Sigmoid colon (tissue), 7 donors: Measurements from ENCODE around the gene AMOT. TPM values are rescaled to one million over a fixed set of nuclear protein-coding genes. Genes with fewer than 3 reads are reported as not detected.

Experiments
- DNase-seq: peaks from one replicate; pipeline ENCODE4 v3.0.0-alpha.2; 2019
- H3K27ac ChIP-seq, 4 donors: fragments of 200-600 bp; sonication (generic); one replicate each; pipeline ENCODE4 v1.5.1; 2016 to 2019; ENCODE audit warnings: mild to moderate bottlenecking in 1 of 4
- H3K27me3 ChIP-seq, 3 donors: fragments of 200-600 bp; sonication (generic); one replicate each; pipeline ENCODE4 v1.5.1; 2019; ENCODE audit warnings: mild to moderate bottlenecking in 1 of 3
- H3K36me3 ChIP-seq, 4 donors: fragments of 200-600 bp; sonication (generic); one replicate each; pipeline ENCODE4 v1.5.1; 2016 to 2019
- H3K4me1 ChIP-seq, 4 donors: fragments of 200-600 bp; sonication (generic); one replicate each; pipeline ENCODE4 v1.5.1; 2017 to 2019
- H3K4me3 ChIP-seq, 4 donors: fragments of 200-600 bp; sonication (generic); one replicate each; pipeline ENCODE4 v1.5.1; 2017 to 2019; ENCODE audit warnings: mild to moderate bottlenecking in 2 of 4, moderate library complexity in 1 of 4
- H3K9me3 ChIP-seq, 4 donors: fragments of 200-600 bp in 3 of 4; sonication (generic) in 3 of 4; one replicate each; pipeline versions ENCODE4 v1.5.1 to v1.6.1; 2013 to 2019
- EP300 ChIP-seq, 4 donors: sonication (generic); formaldehyde crosslinking; IDR thresholded peaks; one replicate each; pipeline ENCODE4 v1.6.1; 2017; ENCODE audit warnings: antibody characterized with exemption in 4 of 4
- POLR2A ChIP-seq, 2 donors: fragments of 450-650 bp; IDR thresholded peaks; one replicate each; pipeline ENCODE4 v1.6.1; 2016; ENCODE audit warnings: antibody characterized with exemption in 2 of 2, mild to moderate bottlenecking in 2 of 2, moderate library complexity in 2 of 2
- POLR2AphosphoS5 ChIP-seq, 4 donors: sonication (generic); formaldehyde crosslinking; IDR thresholded peaks; one replicate each; pipeline ENCODE4 v1.6.1; 2017; ENCODE audit warnings: antibody characterized with exemption in 4 of 4
- WGBS, 2 donors: extraction: QIAGEN DNeasy Blood & Tissue Kit; methylation state at CpG; one replicate each; pipeline ENCODE4 v1.1.7; 2013; 5-methylcytosine and 5-hydroxymethylcytosine counted together
- intact Hi-C: fragments of 100-400 bp; cut with DNase I; formaldehyde crosslinking; loops from one replicate; pipeline ENCODE4 v1.15.1; 2023
- polyA plus RNA-seq, 3 donors: library from polyadenylated mRNA; stranded (reverse); fragments of 200-250 nt; gene quantifications; one replicate each; pipeline ENCODE4 v1.2.3, GENCODE V29; 2013
- total RNA-seq, 4 donors: library from RNA; depleted of rRNA; stranded (reverse); fragments of >200 nt; gene quantifications; one replicate each; pipeline ENCODE4 v1.1.0, GENCODE V29; 2016
- TF ChIP-seq, protein P1 (sequence below), 4 experiments: fragments of 450-650 bp in 3 of 4; fragments of 200-600 bp in 1 of 4; IDR thresholded peaks; one replicate each; pipeline ENCODE4 v1.5.1; 2016 to 2019; ENCODE audit warnings: antibody characterized with exemption in 4 of 4, mild to moderate bottlenecking in 3 of 4, moderate library complexity in 2 of 4
- donor health status: healthy with polysubstance abuse.
- donor health status: Bipolar disorder and iron deficiency.
- donor health status: healthy.

The AMOT gene
- total and polyA plus RNA-seq, 7 donors, result 2.1 to 31.9 (median 14.1) TPM

DNA sequence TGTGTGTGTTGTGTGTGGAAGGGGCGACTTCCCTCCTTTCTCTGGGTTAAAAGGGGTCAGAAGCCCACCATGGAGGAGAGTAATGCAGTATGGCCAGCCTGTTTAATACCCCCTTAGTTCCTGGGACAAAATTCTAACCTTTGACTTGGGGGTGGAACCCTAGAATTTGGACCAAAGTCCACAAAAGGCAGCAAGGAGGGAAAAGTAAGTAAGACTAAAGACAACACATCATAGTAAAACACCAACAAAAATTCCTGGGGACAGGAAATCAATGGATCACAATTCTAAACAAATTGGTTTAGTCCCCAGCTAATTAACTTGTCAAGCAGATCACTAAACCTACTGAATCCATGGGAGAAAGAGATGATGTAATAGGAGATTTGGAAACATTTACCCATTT, 3.1 kb downstream of the AMOT start:
- Histone ChIP-seq H3K27me3 (peaks cover 0 to 2% (median 0%) of the 10 kb centered on the region in 3 donors), H3K4me3 (no peak overlapping the region), H3K9me3 (no peaks in the 10 kb centered on the region), H3K27ac (no peak overlapping the region), H3K4me1 (peaks cover 0 to 27% (median 7%) of the 10 kb centered on the region in 4 donors), H3K36me3 (no peaks in the 10 kb centered on the region)
- 89 to 100% methylated on average over 1 of the region's 1 CpG for WGBS, 2 donors
- DNase-seq, result no peak
- TF ChIP-seq EP300 (IDR thresholded peaks at IDR 0.05) (no peak), POLR2AphosphoS5 (IDR thresholded peaks at IDR 0.05) (no peak), POLR2A (IDR thresholded peaks at IDR 0.05) (no peak)
- TF ChIP-seq, protein P1, sequence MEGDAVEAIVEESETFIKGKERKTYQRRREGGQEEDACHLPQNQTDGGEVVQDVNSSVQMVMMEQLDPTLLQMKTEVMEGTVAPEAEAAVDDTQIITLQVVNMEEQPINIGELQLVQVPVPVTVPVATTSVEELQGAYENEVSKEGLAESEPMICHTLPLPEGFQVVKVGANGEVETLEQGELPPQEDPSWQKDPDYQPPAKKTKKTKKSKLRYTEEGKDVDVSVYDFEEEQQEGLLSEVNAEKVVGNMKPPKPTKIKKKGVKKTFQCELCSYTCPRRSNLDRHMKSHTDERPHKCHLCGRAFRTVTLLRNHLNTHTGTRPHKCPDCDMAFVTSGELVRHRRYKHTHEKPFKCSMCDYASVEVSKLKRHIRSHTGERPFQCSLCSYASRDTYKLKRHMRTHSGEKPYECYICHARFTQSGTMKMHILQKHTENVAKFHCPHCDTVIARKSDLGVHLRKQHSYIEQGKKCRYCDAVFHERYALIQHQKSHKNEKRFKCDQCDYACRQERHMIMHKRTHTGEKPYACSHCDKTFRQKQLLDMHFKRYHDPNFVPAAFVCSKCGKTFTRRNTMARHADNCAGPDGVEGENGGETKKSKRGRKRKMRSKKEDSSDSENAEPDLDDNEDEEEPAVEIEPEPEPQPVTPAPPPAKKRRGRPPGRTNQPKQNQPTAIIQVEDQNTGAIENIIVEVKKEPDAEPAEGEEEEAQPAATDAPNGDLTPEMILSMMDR (IDR thresholded peaks at IDR 0.05), result no peak
- intact Hi-C loops, result no loop called here

DNA sequence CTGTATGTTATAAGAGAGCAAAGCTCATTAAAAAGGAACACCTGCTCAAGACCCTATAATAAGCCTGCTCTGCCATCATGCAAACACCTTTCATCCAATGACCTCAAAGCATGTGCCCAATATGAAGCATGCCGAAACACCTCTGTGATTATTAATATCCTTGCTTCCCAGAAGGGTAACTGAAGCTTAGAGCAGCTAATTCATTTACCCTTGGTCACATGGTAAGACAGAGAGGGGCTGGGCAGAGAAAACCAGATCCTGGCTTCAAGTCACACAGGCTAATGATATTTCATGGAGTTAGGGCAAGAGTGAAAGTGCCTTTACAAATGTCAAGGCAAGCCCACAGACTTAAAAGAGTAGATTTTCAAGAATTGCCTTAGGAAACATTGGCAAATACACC, 5.6 kb downstream of the AMOT start:
- TF ChIP-seq POLR2AphosphoS5 (IDR thresholded peaks at IDR 0.05) (no peak), POLR2A (IDR thresholded peaks at IDR 0.05) (no peak), EP300 (IDR thresholded peaks at IDR 0.05) (no peak)
- TF ChIP-seq, protein P1 (IDR thresholded peaks at IDR 0.05), result no peak
- Histone ChIP-seq H3K4me1 (peaks cover 0 to 27% (median 6%) of the 10 kb centered on the region in 4 donors), H3K27ac (peak overlapping the region in 1 of 4 donors; percentile 45), H3K27me3 (peaks cover 0 to 2% (median 0%) of the 10 kb centered on the region in 3 donors), H3K4me3 (no peak overlapping the region), H3K9me3 (no peaks in the 10 kb centered on the region), H3K36me3 (no peaks in the 10 kb centered on the region)
- intact Hi-C loops, result no loop called here
- no peak for DNase-seq
- WGBS, 2 donors, result 90 to 95% methylated on average over 1 of the region's 1 CpG

DNA sequence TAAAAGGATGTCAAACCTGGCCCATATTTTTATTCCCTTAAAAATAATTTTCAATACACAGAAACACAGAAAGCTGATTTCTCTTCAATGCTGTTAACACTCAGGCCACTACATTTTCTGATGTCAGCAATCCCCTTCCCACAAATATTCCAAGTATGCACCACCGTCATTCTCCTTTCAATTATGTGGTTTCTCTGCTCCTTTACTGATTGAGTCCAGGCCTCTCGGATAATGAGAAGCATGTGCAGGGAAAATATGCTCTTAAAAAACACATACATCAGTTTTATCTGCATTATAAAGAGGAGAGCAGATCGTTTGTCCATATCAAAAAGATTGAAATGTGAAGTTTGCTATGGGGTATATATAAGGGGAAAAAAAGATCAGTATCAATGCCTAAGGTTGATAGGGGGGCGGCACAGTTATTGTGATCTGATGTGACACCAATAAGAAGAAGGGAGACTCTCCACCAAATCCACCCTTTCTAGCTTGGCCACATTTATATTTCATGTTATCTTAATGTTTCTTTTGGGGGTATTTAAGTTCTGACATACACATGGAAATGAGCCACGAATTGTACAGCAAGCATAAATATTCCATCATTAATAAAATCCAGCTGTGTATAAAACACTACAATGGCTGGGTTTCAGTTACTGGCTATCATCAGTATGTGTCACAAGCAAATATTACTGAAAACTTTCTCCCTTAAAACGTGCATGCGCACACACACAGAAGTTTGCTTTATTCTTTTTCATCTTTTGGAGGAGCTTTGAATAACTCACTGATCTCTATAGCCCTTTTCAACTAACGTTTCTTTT, 6.4 kb downstream of the AMOT start:
- no peak for DNase-seq
- intact Hi-C loops, result no loop called here
- H3K27me3 ChIP-seq, result peaks cover 0 to 2% (median 0%) of the 10 kb centered on the region in 3 donors
- peak overlapping the region in 2 of 4 donors; percentile 17 to 45 for H3K27ac ChIP-seq
- 68% methylated on average over 8 of the region's 8 CpGs for WGBS, 2 donors
- H3K4me1 ChIP-seq, result peaks cover 0 to 27% (median 2%) of the 10 kb centered on the region in 4 donors
- H3K4me3 ChIP-seq, result no peak overlapping the region
- H3K9me3 ChIP-seq, result no peaks in the 10 kb centered on the region
- no peaks in the 10 kb centered on the region for H3K36me3 ChIP-seq
- TF ChIP-seq, protein P1 (IDR thresholded peaks at IDR 0.05), result no peak
- TF ChIP-seq EP300 (IDR thresholded peaks at IDR 0.05) (no peak), POLR2AphosphoS5 (IDR thresholded peaks at IDR 0.05) (no peak), POLR2A (IDR thresholded peaks at IDR 0.05) (no peak)

DNA sequence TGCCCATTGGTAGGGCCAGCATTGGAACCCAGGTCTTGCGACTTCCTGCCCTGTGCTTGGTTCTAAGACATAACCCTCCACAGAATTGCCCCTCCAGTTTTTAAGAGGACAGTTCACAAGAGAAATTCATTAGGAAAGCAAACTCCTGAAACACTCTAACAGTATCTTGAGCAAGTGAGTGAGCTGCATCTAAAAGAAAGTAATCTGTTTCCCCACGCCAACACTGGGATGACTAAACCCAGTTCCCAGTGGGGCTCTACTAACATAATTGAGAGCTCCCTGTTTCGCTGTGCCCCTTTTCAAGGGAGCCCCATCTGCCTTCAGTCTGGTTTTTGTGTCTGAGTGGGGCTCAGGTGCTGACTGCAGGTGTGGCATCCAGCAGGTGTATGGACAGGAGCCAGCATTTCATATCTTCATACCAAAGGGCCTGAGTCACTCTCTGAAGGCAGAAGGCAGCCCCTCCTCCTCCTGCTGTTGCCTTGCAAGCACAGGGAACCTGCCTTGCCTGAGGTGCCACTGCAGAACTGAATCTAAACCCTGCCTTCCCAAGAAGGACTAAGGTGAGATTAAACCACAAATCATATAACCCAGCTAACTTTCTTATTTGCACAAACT, 8.0 kb downstream of the AMOT start:
- no peaks in the 10 kb centered on the region for H3K36me3 ChIP-seq
- DNase-seq, result no peak
- H3K27ac ChIP-seq, result no peak overlapping the region
- no peak overlapping the region for H3K4me3 ChIP-seq
- peaks cover 0 to 27% (median 2%) of the 10 kb centered on the region in 4 donors for H3K4me1 ChIP-seq
- WGBS, 2 donors, result 22 to 71% methylated on average over 3 of the region's 3 CpGs
- H3K9me3 ChIP-seq, result no peaks in the 10 kb centered on the region
- TF ChIP-seq POLR2AphosphoS5 (IDR thresholded peaks at IDR 0.05), result no peak
- TF ChIP-seq, protein P1 (IDR thresholded peaks at IDR 0.05), result no peak
- no peak for TF ChIP-seq EP300 (IDR thresholded peaks at IDR 0.05)
- no peak for TF ChIP-seq POLR2A (IDR thresholded peaks at IDR 0.05)
- intact Hi-C loops, result no loop called here
- H3K27me3 ChIP-seq, result peaks cover 0 to 7% (median 0%) of the 10 kb centered on the region in 3 donors
